HG03575 (cell line): Measurements from ENCODE around the gene NR4A1.

Source experiments
- ATAC-seq: cut with Tn5 transposase; IDR thresholded peaks from one replicate; pipeline ENCODE4 v1.9.1; 2021; ENCODE audit not compliant: unreplicated experiment, insufficient number of reproducible peaks, low FRiP score; ENCODE audit errors: extremely low read depth

The NR4A1 gene

GRCh38 chr12:52050758-52051541, at the start of gene NR4A1:
TSS of gene NR4A1 (plus strand) at chr12:52051442. CDS start at chr12:52054329, 2,887 bp downstream.
- ATAC-seq: no peak

DNA sequence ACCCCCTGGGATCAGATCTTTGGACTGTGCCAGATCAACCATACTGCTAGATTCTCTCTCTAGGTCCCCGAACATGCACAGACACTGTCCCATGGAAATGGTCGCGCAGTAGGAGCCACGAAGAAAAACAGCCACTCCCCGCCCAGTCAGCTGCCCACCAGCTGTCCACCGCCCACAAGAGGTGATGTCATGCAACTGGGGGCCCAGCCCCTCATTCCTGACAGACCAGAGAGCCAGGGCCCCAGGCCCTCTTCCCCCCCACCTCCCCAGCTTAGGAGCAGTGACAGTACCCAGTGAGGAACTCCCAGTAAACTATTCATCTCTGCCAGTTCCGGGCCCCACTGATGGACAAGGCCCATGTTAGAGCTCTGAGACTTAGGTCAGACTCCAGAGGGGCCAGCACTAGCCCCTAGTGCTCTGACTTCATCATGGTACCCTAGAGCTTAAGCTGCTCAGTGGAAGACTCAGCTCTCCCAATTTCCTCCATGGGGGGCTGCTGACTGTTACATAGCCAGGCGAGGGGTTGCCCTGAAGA, 48.2 kb upstream of the NR4A1 start:
- no peak for ATAC-seq

DNA sequence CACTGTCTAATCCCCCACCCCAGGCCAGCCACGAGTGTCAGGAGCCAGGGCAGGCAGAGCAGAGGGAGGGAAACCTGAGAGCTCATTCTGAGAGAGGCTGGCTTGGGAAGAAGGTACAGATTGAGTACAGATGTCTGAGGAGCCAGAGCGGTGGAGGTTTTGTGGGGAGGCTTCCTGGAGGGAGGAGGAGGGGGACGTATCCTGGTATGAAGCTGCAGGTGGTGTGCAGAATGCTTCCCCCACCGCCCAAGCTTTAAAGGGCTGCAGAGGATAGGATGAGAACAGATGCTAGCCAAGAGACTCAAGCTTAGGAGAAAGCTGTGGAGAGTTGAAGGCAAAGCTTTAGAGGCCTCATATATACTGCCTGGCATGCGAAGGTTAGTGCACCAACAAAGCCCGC, 47.7 kb upstream of the NR4A1 start:
- ATAC-seq: no peak

DNA sequence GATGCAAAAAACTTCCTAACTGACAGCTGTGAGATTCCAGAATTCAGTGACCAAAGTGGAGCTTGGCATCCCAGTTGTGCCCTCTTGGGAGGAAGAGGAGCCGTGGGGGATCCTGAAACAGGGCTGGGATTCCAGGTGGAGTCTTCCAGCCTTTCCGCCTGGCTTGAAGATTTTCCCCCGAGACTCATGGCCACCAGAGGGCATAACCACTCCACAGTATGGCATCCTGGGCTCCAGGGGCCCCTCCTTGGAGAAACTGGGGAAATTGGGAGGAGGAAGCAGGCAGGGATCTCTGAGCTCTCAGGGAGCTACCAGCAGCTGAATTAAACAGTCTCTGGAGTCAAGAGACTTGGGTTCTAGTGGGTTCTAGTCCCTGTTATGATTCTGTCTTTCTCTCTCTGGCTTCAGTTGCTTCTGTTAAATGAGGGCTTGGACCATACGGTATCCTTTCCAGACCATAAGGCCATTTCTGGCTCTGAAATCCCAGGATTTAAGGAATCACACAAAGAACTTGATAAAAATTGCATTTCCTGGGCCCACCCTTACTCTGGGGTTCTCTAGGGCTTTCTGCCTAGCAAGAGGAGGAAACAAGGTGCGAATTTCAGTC, 47.1 kb upstream of the NR4A1 start:
- ATAC-seq: no peak

GRCh38 chr12:52005218-52005902, 45.9 kb upstream of the NR4A1 start:
- no peak for ATAC-seq

DNA sequence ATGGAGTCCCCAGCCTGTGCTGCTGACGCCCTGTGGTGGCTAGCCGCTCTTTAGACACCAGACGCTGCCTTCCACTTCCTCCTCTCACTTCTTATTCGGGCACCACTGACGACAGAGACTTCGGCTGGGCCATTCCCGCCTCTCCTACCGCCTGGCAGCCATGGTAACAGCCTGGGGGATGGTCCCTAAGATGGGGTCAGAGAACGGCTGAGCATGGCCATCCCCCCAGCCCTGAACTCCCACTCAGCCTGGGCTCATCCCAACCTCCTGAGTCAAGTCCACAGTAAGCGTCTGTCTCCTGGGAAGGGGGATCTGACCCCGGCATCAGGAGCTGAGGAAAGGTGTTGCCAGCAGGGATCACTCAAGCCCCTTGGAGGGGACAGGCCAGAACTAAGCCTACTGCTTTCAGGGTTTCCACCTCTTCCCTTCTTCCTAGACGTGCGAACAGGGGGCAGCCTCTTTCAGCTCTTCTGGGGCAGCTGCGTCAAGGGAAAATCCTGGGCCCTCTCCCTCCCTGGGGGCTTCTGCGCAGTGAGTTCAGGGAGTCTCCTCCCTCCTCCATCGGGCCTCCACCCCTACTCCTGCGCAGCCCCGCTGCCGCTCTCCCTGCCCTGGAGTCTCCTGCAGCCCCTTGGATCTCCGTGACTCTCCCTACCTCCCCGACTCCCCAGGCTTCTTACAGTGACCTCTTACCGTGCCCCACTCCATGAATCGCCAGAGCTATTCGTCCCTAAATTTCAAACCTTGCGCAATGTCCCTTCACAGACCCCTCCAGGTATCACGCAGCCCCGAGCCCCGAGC, 45.1 kb upstream of the NR4A1 start:
- no peak for ATAC-seq

DNA sequence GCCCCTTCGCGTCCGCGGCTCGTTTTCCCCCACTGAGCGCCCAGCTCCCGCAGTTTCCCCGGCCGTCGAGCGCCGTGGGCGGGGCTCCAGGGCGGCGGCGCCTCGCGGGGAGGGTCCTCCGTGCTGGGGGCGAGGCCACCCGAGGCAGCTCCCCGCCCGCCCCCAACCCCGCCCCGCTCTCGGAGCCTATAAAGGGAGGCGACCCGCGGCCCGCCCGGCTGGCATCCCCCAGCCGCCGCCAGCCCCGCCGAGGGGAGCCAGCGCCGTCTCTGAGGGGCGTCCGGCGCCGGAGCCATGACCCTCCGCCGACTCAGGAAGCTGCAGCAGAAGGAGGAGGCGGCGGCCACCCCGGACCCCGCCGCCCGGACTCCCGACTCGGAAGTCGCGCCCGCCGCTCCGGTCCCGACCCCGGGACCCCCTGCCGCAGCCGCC, 44.5 kb upstream of the NR4A1 start, which contains the start of gene TAMALIN:
Gene TAMALIN (plus strand): TSS at position 221 of the 432 bp plus-strand sequence. CDS start 74 bp downstream, at position 295.
- no peak for ATAC-seq

DNA sequence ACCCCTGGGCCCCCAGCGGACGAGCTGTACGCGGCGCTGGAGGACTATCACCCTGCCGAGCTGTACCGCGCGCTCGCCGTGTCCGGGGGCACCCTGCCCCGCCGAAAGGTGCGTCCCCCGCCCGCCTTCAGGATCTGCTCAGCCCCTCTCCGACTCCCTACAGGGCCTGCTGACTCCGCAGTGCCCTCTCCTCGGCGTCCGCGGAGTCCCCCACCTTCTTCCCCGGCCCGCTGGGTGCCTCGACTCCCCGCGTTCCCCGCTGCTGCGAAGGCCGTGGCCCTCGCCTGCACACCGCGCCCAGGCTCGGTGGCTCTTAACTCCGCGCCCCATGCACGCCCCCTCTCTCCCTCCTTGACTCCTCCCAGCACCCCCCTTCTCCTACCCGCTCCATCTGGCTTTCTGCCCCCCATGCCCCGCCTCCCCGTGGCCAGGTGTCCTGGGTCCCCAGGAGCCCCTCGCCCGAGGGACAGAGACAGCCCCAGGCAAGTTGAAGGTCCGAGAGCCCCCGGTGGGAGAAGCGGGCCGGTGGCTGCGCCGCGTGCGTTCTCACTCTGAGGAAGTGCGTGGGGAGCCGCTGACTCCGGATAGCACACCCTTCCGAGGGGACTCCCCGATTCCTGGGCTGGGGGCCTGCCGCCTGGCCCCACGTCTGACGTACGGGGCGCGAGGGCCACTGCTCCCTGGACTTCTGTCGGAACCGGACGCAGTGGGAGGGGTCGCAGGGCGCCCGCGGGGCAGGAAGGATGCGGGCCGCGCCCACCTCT, 43.9 kb upstream of the NR4A1 start:
- no peak for ATAC-seq

- no peak for ATAC-seq
These were observed 43.2 kb upstream of the NR4A1 start for GRCh38 chr12:52007982-52008510.

DNA sequence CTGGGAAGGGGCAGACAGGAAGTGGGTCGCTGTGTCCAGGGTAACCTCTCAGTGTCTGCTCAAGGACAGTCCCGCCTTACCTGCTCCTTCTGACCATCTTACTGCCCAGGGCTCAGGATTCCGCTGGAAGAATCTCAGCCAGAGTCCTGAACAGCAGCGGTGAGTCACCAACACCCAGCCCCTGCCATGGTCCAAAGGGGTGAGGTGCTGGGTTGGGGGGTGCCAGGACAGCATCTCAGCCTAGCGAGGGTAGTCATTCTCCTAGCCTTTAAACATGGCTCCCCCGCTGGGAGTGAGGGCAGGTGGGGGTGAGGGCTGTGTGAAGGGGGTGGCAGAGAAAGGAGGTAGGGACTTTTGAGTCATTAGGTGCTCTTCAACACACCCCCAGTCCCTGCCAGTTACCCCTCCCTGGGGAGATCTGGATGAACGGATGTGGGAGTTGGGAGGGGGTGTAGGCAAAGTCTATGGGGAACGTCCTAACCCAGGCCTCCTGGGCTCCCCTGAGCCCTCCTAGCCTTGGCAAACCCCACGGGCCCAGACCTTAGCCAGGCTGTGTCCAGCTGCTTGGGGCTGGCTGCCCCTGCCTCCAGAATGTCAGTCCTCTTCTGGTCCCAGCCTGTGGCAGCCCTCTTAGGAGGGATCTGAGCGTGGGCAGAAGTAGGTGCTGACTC, 42.0 kb upstream of the NR4A1 start:
- ATAC-seq: no peak

GRCh38 chr12:52010152-52010622, 41.1 kb upstream of the NR4A1 start:
- ATAC-seq: no peak

GRCh38 chr12:52010692-52011601, 40.3 kb upstream of the NR4A1 start:
- no peak for ATAC-seq

- no peak for ATAC-seq
These were observed 39.5 kb upstream of the NR4A1 start for GRCh38 chr12:52011602-52012214.

DNA sequence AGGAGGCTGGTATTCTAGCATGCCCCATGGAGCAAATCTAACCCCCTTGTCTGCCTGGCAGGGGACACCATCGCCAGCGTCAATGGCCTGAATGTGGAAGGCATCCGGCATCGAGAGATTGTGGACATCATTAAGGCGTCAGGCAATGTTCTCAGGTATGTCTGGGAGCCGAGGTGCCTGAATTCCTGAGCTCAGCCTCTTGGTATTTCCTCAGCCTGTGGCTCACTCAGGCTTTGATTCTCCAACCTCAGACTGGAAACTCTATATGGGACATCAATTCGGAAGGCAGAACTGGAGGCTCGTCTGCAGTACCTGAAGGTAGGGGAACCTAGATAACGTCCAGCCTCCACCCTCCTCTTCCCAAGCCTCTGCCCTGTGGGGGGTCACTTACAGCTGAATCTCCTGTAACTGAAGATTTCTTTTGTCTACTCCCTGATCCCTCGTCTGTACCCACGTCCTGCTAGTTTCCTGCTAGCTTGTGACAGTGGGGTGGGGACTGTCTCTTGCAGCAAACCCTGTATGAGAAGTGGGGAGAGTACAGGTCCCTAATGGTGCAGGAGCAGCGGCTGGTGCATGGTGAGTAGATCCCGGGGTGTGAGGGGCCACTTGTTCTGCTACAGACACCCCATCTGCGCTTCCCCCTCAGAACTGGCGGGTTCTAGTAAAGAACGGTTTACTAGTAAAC, 37.5 kb upstream of the NR4A1 start:
- no peak for ATAC-seq
